Neural cell (in vitro differentiated cells): ENCODE measurements around the gene AKR1C4. TPM values are rescaled to one million over a fixed set of nuclear protein-coding genes. Genes with fewer than 3 reads are reported as not detected.

Source experiments
- H2AFZ ChIP-seq: fragments of 200-600, 300-800 bp; sonication (generic), shearing (Covaris generic); 2 replicates; pipeline ENCODE4 v1.6.0; 2014; ENCODE audit warnings: low read depth, mild to moderate bottlenecking, antibody characterized with exemption, low read length, moderate library complexity
- H3F3A ChIP-seq: fragments of 200-600 bp; shearing (Covaris generic); 2 replicates; pipeline ENCODE4 v1.6.1; 2016; ENCODE audit warnings: mild to moderate bottlenecking, moderate library complexity, mixed read lengths, antibody characterized with exemption, low read length; ENCODE audit not compliant: insufficient read depth, poor library complexity, severe bottlenecking
- H3K27ac ChIP-seq: fragments of 200-600, 300-800 bp; sonication (generic), shearing (Covaris generic); 2 replicates; pipeline ENCODE4 v1.5.1; 2014; ENCODE audit warnings: mild to moderate bottlenecking, low read length, moderate library complexity
- H3K27me3 ChIP-seq: fragments of 300-800, 200-600 bp; sonication (generic), shearing (Covaris generic); 2 replicates; pipeline ENCODE4 v1.6.0; 2014; ENCODE audit warnings: mild to moderate bottlenecking, low read depth, low read length, moderate library complexity; ENCODE audit not compliant: insufficient read depth
- H3K36me3 ChIP-seq: fragments of 300-800, 200-600 bp; sonication (generic), shearing (Covaris generic); 2 replicates; pipeline ENCODE4 v1.5.1; 2014; ENCODE audit warnings: mild to moderate bottlenecking, antibody characterized with exemption, low read length, moderate library complexity; ENCODE audit not compliant: insufficient read depth
- H3K4me2 ChIP-seq: fragments of 300-800, 200-600 bp; sonication (generic), shearing (Covaris generic); 2 replicates; pipeline ENCODE4 v1.6.0; 2014; ENCODE audit warnings: mild to moderate bottlenecking, low read length
- H3K4me3 ChIP-seq: fragments of 300-800, 200-600 bp; sonication (generic), shearing (Covaris generic); 2 replicates; pipeline ENCODE4 v1.5.1; 2014; ENCODE audit warnings: mild to moderate bottlenecking, low read length, moderate library complexity
- H3K79me2 ChIP-seq: fragments of 200-600 bp; shearing (Covaris generic); replicated peaks from 2 replicates; pipeline ENCODE4 v1.6.0; 2014; ENCODE audit warnings: mild to moderate bottlenecking, low read length, moderate library complexity; ENCODE audit not compliant: insufficient read depth
- H3K9ac ChIP-seq: fragments of 300-800, 200-600 bp; sonication (generic), shearing (Covaris generic); 2 replicates; pipeline ENCODE4 v1.6.1; 2016; ENCODE audit warnings: mild to moderate bottlenecking, low read length, mixed read lengths
- H3K9me2 ChIP-seq: fragments of 200-600 bp; shearing (Covaris generic); 2 replicates; pipeline ENCODE4 v1.6.1; 2016; ENCODE audit warnings: mild to moderate bottlenecking, low read length, mixed read lengths; ENCODE audit not compliant: insufficient read depth
- H3K9me3 ChIP-seq: fragments of 200-600, 300-800 bp; sonication (generic), shearing (Covaris generic); 2 replicates; pipeline ENCODE4 v1.6.1; 2016; ENCODE audit warnings: mild to moderate bottlenecking, mixed run types, low read length, moderate library complexity, mixed read lengths
- H4K20me1 ChIP-seq: fragments of 200-600 bp; shearing (Covaris generic); 2 replicates; pipeline ENCODE4 v1.6.1; 2016; ENCODE audit warnings: mild to moderate bottlenecking, mixed run types; ENCODE audit not compliant: insufficient read depth
- CTCF ChIP-seq: fragments of 450-650 bp; IDR thresholded peaks from 2 replicates; pipeline ENCODE4 v1.5.1; 2014; ENCODE audit warnings: antibody characterized with exemption, mild to moderate bottlenecking, moderate library complexity; ENCODE audit not compliant: poor library complexity, severe bottlenecking
- EP300 ChIP-seq: fragments of 450-650 bp; conservative IDR thresholded peaks from 2 replicates; pipeline ENCODE4 v1.6.1; 2014; ENCODE audit warnings: antibody characterized with exemption, mild to moderate bottlenecking, moderate library complexity; ENCODE audit not compliant: poor library complexity, severe bottlenecking
- MXI1 ChIP-seq: fragments of 450-650 bp; conservative IDR thresholded peaks from 2 replicates; pipeline ENCODE4 v1.6.1; 2014; ENCODE audit warnings: antibody characterized with exemption, mild to moderate bottlenecking; ENCODE audit not compliant: poor library complexity, severe bottlenecking
- POLR2AphosphoS5 ChIP-seq: IDR thresholded peaks from 2 replicates; pipeline ENCODE4 v1.6.1; 2012
- RAD21 ChIP-seq: fragments of 450-650 bp; conservative IDR thresholded peaks from 2 replicates; pipeline ENCODE4 v1.6.1; 2014; ENCODE audit warnings: antibody characterized with exemption, mild to moderate bottlenecking, moderate library complexity
- REST ChIP-seq: IDR thresholded peaks from 2 replicates; pipeline ENCODE4 v1.6.1; 2012; ENCODE audit warnings: borderline replicate concordance
- SMC3 ChIP-seq: fragments of 450-650 bp; conservative IDR thresholded peaks from 2 replicates; pipeline ENCODE4 v1.6.1; 2014; ENCODE audit warnings: antibody characterized with exemption, mild to moderate bottlenecking, moderate library complexity; ENCODE audit not compliant: poor library complexity
- polyA minus RNA-seq: library from RNA; depleted of rRNA, polyadenylated mRNA; stranded (reverse); fragments of >200 nt; gene quantifications from 2 replicates; pipeline ENCODE4 v1.2.3, GENCODE V29; 2014
- polyA plus RNA-seq: library from polyadenylated mRNA; depleted of rRNA; stranded (reverse); fragments of >200 nt; gene quantifications from 2 replicates; pipeline ENCODE4 v1.2.3, GENCODE V29; 2014

AKR1C4 gene
- not detected in 2 replicates for polyA plus RNA-seq
- polyA minus RNA-seq = not detected in 2 replicates

GRCh38 chr10:5196702-5197113 is at the start of gene AKR1C4:
AKR1C4 (plus strand) TSS chr10:5196837; CDS start chr10:5196868, 31 bp downstream.
- H3K36me3 ChIP-seq = no peaks in the 10 kb centered on the region
- no peaks in the 10 kb centered on the region for H3K79me2 ChIP-seq
- H3F3A ChIP-seq = no peaks in the 10 kb centered on the region
- H3K9me3 ChIP-seq = peaks cover 5% of the 10 kb centered on the region
- H3K9me2 ChIP-seq = no peaks in the 10 kb centered on the region
- H3K27ac ChIP-seq = no peak within 1 kb of the TSS
- no peak within 1 kb of the TSS for H3K9ac ChIP-seq
- H4K20me1 ChIP-seq = no peaks in the 10 kb centered on the region
- H2AFZ ChIP-seq = no peak within 1 kb of the TSS
- H3K4me3 ChIP-seq = no peak within 1 kb of the TSS
- TF ChIP-seq RAD21 (no peak), REST (no peak), EP300 (no peak), SMC3 (no peak), MXI1 (no peak), CTCF (no peak)
- no peaks in the 10 kb centered on the region for H3K27me3 ChIP-seq
- no peak within 1 kb of the TSS for H3K4me2 ChIP-seq

- H2AFZ ChIP-seq = no peak overlapping the region
- no peaks in the 10 kb centered on the region for H3K27me3 ChIP-seq
- TF ChIP-seq MXI1 = no peak
- no peak for TF ChIP-seq POLR2AphosphoS5
- no peak for TF ChIP-seq SMC3
- TF ChIP-seq REST = no peak
- TF ChIP-seq EP300 = no peak
- H3K4me3 ChIP-seq = no peak overlapping the region
- H3K9me3 ChIP-seq = no peaks in the 10 kb centered on the region
- no peak overlapping the region for H3K9ac ChIP-seq
- no peaks in the 10 kb centered on the region for H3K9me2 ChIP-seq
- H3K4me2 ChIP-seq = no peak overlapping the region
- no peaks in the 10 kb centered on the region for H3K36me3 ChIP-seq
- no peak overlapping the region for H3K27ac ChIP-seq
- H4K20me1 ChIP-seq = no peaks in the 10 kb centered on the region
- H3K79me2 ChIP-seq = no peaks in the 10 kb centered on the region
- no peaks in the 10 kb centered on the region for H3F3A ChIP-seq
Measured at GRCh38 chr10:5146920-5147254, 49.8 kb upstream of the AKR1C4 start.
